Heart right ventricle (tissue), 16 donors: ENCODE results near the gene TEX22. TPM values are rescaled to one million over a fixed set of nuclear protein-coding genes. Genes with fewer than 3 reads are reported as not detected.

Experiments used
- ATAC-seq, 8 donors: fragments of 200-7000 bp; cut with Tn5 transposase; one replicate each; pipeline ENCODE4 v1.9.1; 2020; ENCODE audit warnings: mild to moderate bottlenecking in 8 of 8, moderate library complexity in 8 of 8, moderate number of reproducible peaks in 1 of 8
- DNase-seq, 2 donors: peaks; one replicate each; pipeline ENCODE4 v3.0.0-alpha.2; 2020
- H3K27ac ChIP-seq, 10 donors: fragments of 200-600 bp; sonication (generic) in 2 of 10; one replicate each; pipeline versions ENCODE4 v1.5.0 to v1.8.0; 2020 to 2022; ENCODE audit warnings: mild to moderate bottlenecking in 3 of 10
- H3K27me3 ChIP-seq, 7 donors: fragments of 200-600 bp; one replicate each; pipeline ENCODE4 v1.8.0; 2021 to 2022; ENCODE audit warnings: mild to moderate bottlenecking in 2 of 7
- H3K36me3 ChIP-seq, 9 donors: fragments of 200-600 bp; sonication (generic) in 1 of 9; one replicate each; pipeline versions ENCODE4 v1.5.0 to v1.8.0; 2020 to 2022; ENCODE audit warnings: mild to moderate bottlenecking in 2 of 9
- H3K4me1 ChIP-seq, 9 donors: fragments of 200-600 bp; sonication (generic) in 1 of 9; one replicate each; pipeline versions ENCODE4 v1.5.0 to v1.8.0; 2020 to 2022; ENCODE audit warnings: mild to moderate bottlenecking in 4 of 9
- H3K4me3 ChIP-seq, 10 donors: fragments of 200-600 bp; sonication (generic) in 2 of 10; one replicate each; pipeline versions ENCODE4 v1.5.0 to v1.8.0; 2020 to 2022; ENCODE audit warnings: mild to moderate bottlenecking in 7 of 10, moderate library complexity in 2 of 10
- H3K9me3 ChIP-seq, 11 donors: fragments of 200-600 bp in 10 of 11; sonication (generic) in 2 of 11; one replicate each; pipeline versions ENCODE4 v1.5.0 to v1.8.0; 2013 to 2022; ENCODE audit warnings: mild to moderate bottlenecking in 2 of 11, control low read depth in 1 of 11, moderate library complexity in 1 of 11
- WGBS, 2 donors: extraction: QIAGEN DNeasy Blood & Tissue Kit; methylation state at CpG; one replicate each; pipeline ENCODE4 v1.1.7; 2013; ENCODE audit warnings: inconsistent platforms in 1 of 2; 5-methylcytosine and 5-hydroxymethylcytosine counted together
- intact Hi-C, 10 donors: fragments of 100-400 bp; cut with DNase I; formaldehyde crosslinking; loops; one replicate each; pipeline versions ENCODE4 v1.11.1 to v1.14.2; 2022
- polyA plus RNA-seq, 2 donors: library from polyadenylated mRNA; stranded (reverse); fragments of 200-250 nt; gene quantifications; one replicate each; pipeline ENCODE4 v1.2.3, GENCODE V29; 2013
- total RNA-seq, 10 donors: library from RNA; stranded (reverse); fragmentation: NEBNext Ultra II Directional in 3 of 10; extraction: Animal tissue kit (Norgen Biotek cat#: 25700) in 3 of 10; gene quantifications; one replicate each; pipeline versions ENCODE4 v1.2.1 to v1.2.4, GENCODE V29; 2021 to 2023
- TF ChIP-seq, protein P1 (sequence below), 9 donors: fragments of 200-600 bp; sonication (generic) in 2 of 9; IDR thresholded peaks; one replicate each; pipeline versions ENCODE4 v1.5.0 to v1.8.0; 2021 to 2022; ENCODE audit warnings: antibody characterized with exemption in 9 of 9, mild to moderate bottlenecking in 5 of 9, moderate library complexity in 1 of 9
- donor health status: Arrhythmogenic right ventricular cardiomyopathy.
- donor health status: ischemic (EF 13 %, LVEDD 7.1; RV severe dilation, severe dysfunction).
- donor health status: healthy with polysubstance abuse.
- donor health status: DM: no; HTN: yes; CAD: no.
- donor health status: DM: no; HTN: no; CAD: no.
- donor health status: ischemic (EF 25% LVEDD 6.9; RV normal size, moderate dysfunction).
- donor health status: ischemic (EF 25% LVEDD 5.7; RV mildly dilated, moderate dysfunction).
- donor health status: healthy.
- donor health status: DM: yes; HTN: yes; CAD: no.
- donor health status: Ischemic cardiomyopathy.
- donor health status: ischemic (EF 35%, LVEDD 5.7; RV mildly dilated, moderate dysfunction).
- donor health status: nonischemic (EF 11% LVEDD 7.7; RV severe dilation, severe dysfunction).
- donor health status: DM: yes; HTN: yes; CAD: no.
- donor health status: PGD.
- donor health status: ischemic (EF 29% LVEDD 5.4; RV normal size, mild dysfunction).
- donor health status: nonischemic (EF 23%, LVEDD 6.1; RV moderate dilation, normal function).

Gene TEX22
- total and polyA plus RNA-seq, 12 donors: 0.07 to 2.0 (median 0.66) TPM; not detected in 2

- ATAC-seq: no peak
- peaks cover 17 to 58% (median 49%) of the 10 kb centered on the region in 9 donors for H3K4me1 ChIP-seq
- peaks cover 0 to 25% (median 0%) of the 10 kb centered on the region in 7 donors for H3K27me3 ChIP-seq
- intact Hi-C loops: loop anchor here in 1 of 10 donors (10.0 kb wide), 1 partner anchor 67 kb away; the partner anchor contains the start of gene CRIP1
- H3K36me3 ChIP-seq: no peaks in the 10 kb centered on the region
- no peak overlapping the region for H3K4me3 ChIP-seq
- DNase-seq: no peak
- TF ChIP-seq, protein P1, sequence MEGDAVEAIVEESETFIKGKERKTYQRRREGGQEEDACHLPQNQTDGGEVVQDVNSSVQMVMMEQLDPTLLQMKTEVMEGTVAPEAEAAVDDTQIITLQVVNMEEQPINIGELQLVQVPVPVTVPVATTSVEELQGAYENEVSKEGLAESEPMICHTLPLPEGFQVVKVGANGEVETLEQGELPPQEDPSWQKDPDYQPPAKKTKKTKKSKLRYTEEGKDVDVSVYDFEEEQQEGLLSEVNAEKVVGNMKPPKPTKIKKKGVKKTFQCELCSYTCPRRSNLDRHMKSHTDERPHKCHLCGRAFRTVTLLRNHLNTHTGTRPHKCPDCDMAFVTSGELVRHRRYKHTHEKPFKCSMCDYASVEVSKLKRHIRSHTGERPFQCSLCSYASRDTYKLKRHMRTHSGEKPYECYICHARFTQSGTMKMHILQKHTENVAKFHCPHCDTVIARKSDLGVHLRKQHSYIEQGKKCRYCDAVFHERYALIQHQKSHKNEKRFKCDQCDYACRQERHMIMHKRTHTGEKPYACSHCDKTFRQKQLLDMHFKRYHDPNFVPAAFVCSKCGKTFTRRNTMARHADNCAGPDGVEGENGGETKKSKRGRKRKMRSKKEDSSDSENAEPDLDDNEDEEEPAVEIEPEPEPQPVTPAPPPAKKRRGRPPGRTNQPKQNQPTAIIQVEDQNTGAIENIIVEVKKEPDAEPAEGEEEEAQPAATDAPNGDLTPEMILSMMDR (IDR thresholded peaks at IDR 0.05): no peak
- WGBS, 2 donors: 88 to 97% methylated on average over 3 of the region's 3 CpGs
- H3K27ac ChIP-seq: no peak overlapping the region
- no peaks in the 10 kb centered on the region for H3K9me3 ChIP-seq
Observed at GRCh38 chr14:105417690-105418121, 19.4 kb downstream of the TEX22 start.

DNA sequence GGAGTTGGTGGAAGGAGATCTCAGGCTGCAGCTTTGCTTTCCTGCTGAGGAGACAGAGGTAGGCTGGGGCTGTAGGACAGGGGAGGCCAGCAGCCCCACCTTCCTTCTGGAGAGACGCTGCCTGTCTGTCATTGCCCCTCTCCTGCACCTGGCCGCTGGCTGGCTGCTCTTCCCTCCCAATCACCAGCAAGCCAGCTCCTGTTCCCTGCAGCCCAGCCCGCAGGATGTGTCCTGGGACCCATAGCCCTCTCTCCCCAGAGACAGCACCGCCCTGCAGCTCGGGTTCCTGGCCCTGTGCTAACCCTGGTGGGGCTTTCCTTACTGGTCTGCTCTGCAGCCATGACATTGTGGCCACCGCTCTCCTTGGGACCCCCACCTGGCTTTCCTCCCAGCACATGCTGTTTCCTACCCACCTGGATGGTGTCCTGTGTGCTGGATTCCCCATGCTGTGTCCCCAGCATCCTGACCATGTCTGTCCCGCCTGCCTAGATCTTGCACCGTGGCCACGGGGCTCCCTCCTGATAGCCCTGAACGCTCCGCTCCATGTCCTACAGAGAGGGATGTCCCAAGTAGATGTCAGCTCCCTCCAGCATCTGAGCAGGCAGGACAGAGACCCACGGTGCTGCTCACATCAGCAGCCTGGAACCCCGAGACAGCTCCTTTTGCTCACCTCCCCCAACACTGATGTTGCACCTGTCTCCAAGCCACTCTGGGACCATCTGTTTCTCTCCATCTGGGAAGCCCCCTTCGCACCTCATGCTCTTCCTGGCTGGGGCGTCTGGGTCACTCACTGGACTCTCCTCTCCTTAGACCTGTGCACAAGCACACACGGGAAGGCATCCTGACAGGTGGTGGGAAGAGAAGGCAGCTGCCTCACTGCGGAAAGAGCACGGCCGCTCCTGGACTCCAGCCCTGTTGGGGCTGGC, 20.2 kb downstream of the TEX22 start:
- ATAC-seq (no peak), DNase-seq (no peak)
- WGBS, 2 donors: 76 to 77% methylated on average over 19 of the region's 19 CpGs
- H3K27me3 ChIP-seq: peaks cover 0 to 17% (median 0%) of the 10 kb centered on the region in 7 donors
- H3K9me3 ChIP-seq: no peaks in the 10 kb centered on the region
- peaks cover 17 to 61% (median 54%) of the 10 kb centered on the region in 9 donors for H3K4me1 ChIP-seq
- intact Hi-C loops: loop anchor here in 1 of 10 donors (10.0 kb wide), 1 partner anchor 66 kb away; the partner anchor contains the start of gene CRIP1
- H3K27ac ChIP-seq: peak overlapping the region in 7 of 10 donors; percentile 56 to 91 (median 86)
- TF ChIP-seq, protein P1 (IDR thresholded peaks at IDR 0.05): no peak
- peak overlapping the region in 9 of 10 donors; percentile 54 to 85 (median 70) for H3K4me3 ChIP-seq
- H3K36me3 ChIP-seq: peaks cover 0 to 1% (median 0%) of the 10 kb centered on the region in 9 donors

GRCh38 chr14:105419195-105420091, 21.1 kb downstream of the TEX22 start, which contains the start of gene MTA1:
Gene MTA1, plus strand, starts transcription at chr14:105419827. Its CDS starts 209 bp downstream, at chr14:105420036.
- 4 to 12% methylated on average over 28 to 87 of the region's 96 CpGs for WGBS, 2 donors

More at GRCh38 chr14:105419195-105420091, 21.1 kb downstream of the TEX22 start, which contains the start of gene MTA1:
- Histone ChIP-seq H3K9me3 (no peaks in the 10 kb centered on the region), H3K4me1 (peaks cover 17 to 64% (median 47%) of the 10 kb centered on the region in 9 donors), H3K27me3 (peaks cover 0 to 7% (median 0%) of the 10 kb centered on the region in 7 donors), H3K27ac (peak within 1 kb of the TSS; percentile 55 to 91 (median 84)), H3K36me3 (peaks cover 0 to 6% (median 0%) of the 10 kb centered on the region in 9 donors), H3K4me3 (peak within 1 kb of the TSS; percentile 54 to 85 (median 72))
- peak in 7 of 8 donors; percentile 4 to 64 (median 46) for ATAC-seq
- peak in 1 of 2 donors; percentile 61 for DNase-seq
- TF ChIP-seq, protein P1 (IDR thresholded peaks at IDR 0.05): no peak
- intact Hi-C loops: loop anchor here in 1 of 10 donors (10.0 kb wide), 1 partner anchor 65 kb away; the partner anchor contains the start of gene CRIP1
